ENCODE measurements around the gene LEAP2. TPM values are rescaled to one million over a fixed set of nuclear protein-coding genes. Genes with fewer than 3 reads are reported as not detected.

The LEAP2 gene
- total RNA-seq, 1 experiment from 2014 or later = 1.4 TPM

DNA sequence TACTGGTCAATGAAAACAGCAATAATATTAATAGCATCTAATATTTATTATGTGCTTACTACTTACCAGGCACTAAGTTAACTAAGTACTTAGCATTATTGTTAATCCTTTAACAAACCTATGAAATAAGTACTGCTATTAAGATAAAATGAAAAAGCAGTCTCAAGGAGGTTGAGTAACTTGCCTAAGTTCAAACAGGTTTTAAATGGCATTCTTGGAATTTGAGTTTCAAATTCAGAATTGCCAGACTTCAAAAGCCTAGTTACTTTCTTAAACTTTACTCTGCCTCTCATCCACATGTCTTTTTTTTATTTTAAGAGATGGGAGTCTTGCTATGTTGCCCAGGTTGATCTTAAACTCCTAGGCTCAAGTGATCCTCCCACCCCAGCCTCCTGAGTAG lies 16.0 kb downstream of the LEAP2 start:
- Histone ChIP-seq H3K18ac (ENCODE audit: insufficient read length, low read depth, low read length) (no peak overlapping the region), H2AFZ (ENCODE audit: low read length) (no peak overlapping the region), H4K20me1 (ENCODE audit: control insufficient read depth, insufficient read depth, insufficient read length) (no peaks in the 10 kb centered on the region), H2BK5ac (ENCODE audit: insufficient read length, low read length) (no peak overlapping the region), H2BK20ac (ENCODE audit: low read depth, low read length, poor library complexity, severe bottlenecking) (no peak overlapping the region), H2BK120ac (ENCODE audit: low read depth, low read length, poor library complexity, severe bottlenecking) (no peak overlapping the region), H3T11ph (ENCODE audit: low read length) (no peak overlapping the region), H3K4me2 (ENCODE audit: insufficient read depth, insufficient read length, low read length) (no peak overlapping the region), H2AK5ac (ENCODE audit: insufficient read length, low read length) (no peak overlapping the region), H3K14ac (ENCODE audit: insufficient read depth, low read length) (no peak overlapping the region), H3K27ac (ENCODE audit: insufficient read length, low read depth, low read length) (no peak overlapping the region), H3K56ac (ENCODE audit: insufficient read length, low read depth, low read length) (no peak overlapping the region), H4K8ac (replicated peaks; ENCODE audit: insufficient read length, low read depth, low read length) (no peak overlapping the region), H2BK12ac (ENCODE audit: insufficient read length, low read depth, low read length) (no peak overlapping the region), H3K79me1 (ENCODE audit: insufficient read depth, low read depth, low read length, poor library complexity, severe bottlenecking) (no peaks in the 10 kb centered on the region), H3K27me3 (ENCODE audit: insufficient read depth, low read length) (no peaks in the 10 kb centered on the region), H3K9me3 (ENCODE audit: control insufficient read depth, low read depth, low read length) (no peaks in the 10 kb centered on the region), H3K23ac (ENCODE audit: insufficient read length, low read depth, low read length) (no peak overlapping the region), H3K4me1 (ENCODE audit: insufficient read depth, low read length) (no peaks in the 10 kb centered on the region), H3K79me2 (ENCODE audit: insufficient read depth, low read length) (no peaks in the 10 kb centered on the region), H4K91ac (ENCODE audit: insufficient read length, low read depth, low read length) (no peak overlapping the region), H3K9ac (ENCODE audit: extremely low read depth, insufficient read length, low read length) (no peak overlapping the region), H3K23me2 (ENCODE audit: insufficient read length, low read depth, low read length, poor library complexity, severe bottlenecking) (no peaks in the 10 kb centered on the region), H4K5ac (ENCODE audit: insufficient read length, low read depth, low read length) (no peak overlapping the region), H2BK15ac (ENCODE audit: low read depth, low read length) (no peak overlapping the region), H3K4ac (ENCODE audit: low read depth, low read length) (no peak overlapping the region)
- Mint-ChIP-seq H3K4me3 (no peak overlapping the region), H3K27ac (no peak overlapping the region), H3K4me1 (peaks cover 0 to 2% of the 10 kb centered on the region in 2 experiments; a peak in 1 of 4 replicates), H3K36me3 (ENCODE audit: insufficient read depth in 1 of 3, low read depth in 3 of 3) (peaks cover 33 to 79% (median 75%) of the 10 kb centered on the region in 3 experiments; a peak in 6 of 7 replicates), H3K27me3 (ENCODE audit: low read depth) (no peaks in the 10 kb centered on the region), H3K9me3 (no peaks in the 10 kb centered on the region)
- DNase-seq = no peak
- TF ChIP-seq, protein P1, sequence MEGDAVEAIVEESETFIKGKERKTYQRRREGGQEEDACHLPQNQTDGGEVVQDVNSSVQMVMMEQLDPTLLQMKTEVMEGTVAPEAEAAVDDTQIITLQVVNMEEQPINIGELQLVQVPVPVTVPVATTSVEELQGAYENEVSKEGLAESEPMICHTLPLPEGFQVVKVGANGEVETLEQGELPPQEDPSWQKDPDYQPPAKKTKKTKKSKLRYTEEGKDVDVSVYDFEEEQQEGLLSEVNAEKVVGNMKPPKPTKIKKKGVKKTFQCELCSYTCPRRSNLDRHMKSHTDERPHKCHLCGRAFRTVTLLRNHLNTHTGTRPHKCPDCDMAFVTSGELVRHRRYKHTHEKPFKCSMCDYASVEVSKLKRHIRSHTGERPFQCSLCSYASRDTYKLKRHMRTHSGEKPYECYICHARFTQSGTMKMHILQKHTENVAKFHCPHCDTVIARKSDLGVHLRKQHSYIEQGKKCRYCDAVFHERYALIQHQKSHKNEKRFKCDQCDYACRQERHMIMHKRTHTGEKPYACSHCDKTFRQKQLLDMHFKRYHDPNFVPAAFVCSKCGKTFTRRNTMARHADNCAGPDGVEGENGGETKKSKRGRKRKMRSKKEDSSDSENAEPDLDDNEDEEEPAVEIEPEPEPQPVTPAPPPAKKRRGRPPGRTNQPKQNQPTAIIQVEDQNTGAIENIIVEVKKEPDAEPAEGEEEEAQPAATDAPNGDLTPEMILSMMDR (conservative IDR thresholded peaks at IDR 0.05) = no peak

All from H9 (cell line).